Activated naive CD8-positive, alpha-beta T cell treated with anti-CD3 and anti-CD28 coated beads for 36 hours (primary cell): ENCODE measurements around the gene AGAP3. TPM values are rescaled to one million over a fixed set of nuclear protein-coding genes. Genes with fewer than 3 reads are reported as not detected.

Source experiments
- DNase-seq: peaks from one replicate; pipeline ENCODE4 v3.0.0; 2021
- H3K27ac Mint-ChIP-seq: one replicate; pipeline ENCODE4 v1.8.0; 2022; ENCODE audit warnings: mild to moderate bottlenecking, moderate library complexity, mixed read lengths
- H3K27me3 Mint-ChIP-seq: one replicate; pipeline ENCODE4 v1.8.0; 2022; ENCODE audit warnings: mild to moderate bottlenecking, mixed read lengths
- H3K36me3 Mint-ChIP-seq: one replicate; pipeline ENCODE4 v1.8.0; 2021; ENCODE audit warnings: mild to moderate bottlenecking, mixed read lengths
- H3K4me1 Mint-ChIP-seq: one replicate; pipeline ENCODE4 v1.8.0; 2021; ENCODE audit warnings: mixed read lengths
- H3K4me3 Mint-ChIP-seq: one replicate; pipeline ENCODE4 v1.8.0; 2022; ENCODE audit warnings: mild to moderate bottlenecking, moderate library complexity, mixed read lengths
- H3K9me3 Mint-ChIP-seq: one replicate; pipeline ENCODE4 v1.8.0; 2022; ENCODE audit warnings: mixed read lengths
- total RNA-seq, 2 experiments: library from RNA; stranded (reverse); gene quantifications; one replicate each; pipeline ENCODE4 v1.2.3, GENCODE V29; 2021

AGAP3 gene
- total RNA-seq, 2 experiments from 2014 or later = 24.8 to 25.3 TPM

DNA sequence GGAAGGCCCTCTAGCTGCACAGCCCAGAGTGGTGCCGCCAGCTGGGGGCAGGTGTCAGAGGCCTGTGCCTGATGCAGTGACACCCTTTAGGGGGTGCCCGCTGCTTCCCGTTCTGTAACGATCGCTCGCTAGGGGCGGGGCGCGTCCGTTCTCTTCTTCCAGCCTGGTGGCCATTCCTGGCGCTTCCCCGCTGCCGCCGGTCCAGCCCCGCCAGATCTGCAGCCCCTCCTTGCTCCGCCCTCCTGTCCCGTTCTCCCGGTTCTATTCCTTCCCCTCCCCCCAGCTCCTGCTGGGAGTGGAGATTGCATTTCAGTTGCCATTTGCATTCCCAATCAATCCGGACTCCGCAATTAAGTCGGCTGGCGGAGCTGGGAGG is 39.2 kb downstream of the AGAP3 start:
- no peak for DNase-seq
- Mint-ChIP-seq H3K4me3 (no peak overlapping the region), H3K9me3 (no peaks in the 10 kb centered on the region), H3K4me1 (no peaks in the 10 kb centered on the region), H3K27ac (no peak overlapping the region), H3K36me3 (peaks cover 10% of the 10 kb centered on the region), H3K27me3 (no peaks in the 10 kb centered on the region)

DNA sequence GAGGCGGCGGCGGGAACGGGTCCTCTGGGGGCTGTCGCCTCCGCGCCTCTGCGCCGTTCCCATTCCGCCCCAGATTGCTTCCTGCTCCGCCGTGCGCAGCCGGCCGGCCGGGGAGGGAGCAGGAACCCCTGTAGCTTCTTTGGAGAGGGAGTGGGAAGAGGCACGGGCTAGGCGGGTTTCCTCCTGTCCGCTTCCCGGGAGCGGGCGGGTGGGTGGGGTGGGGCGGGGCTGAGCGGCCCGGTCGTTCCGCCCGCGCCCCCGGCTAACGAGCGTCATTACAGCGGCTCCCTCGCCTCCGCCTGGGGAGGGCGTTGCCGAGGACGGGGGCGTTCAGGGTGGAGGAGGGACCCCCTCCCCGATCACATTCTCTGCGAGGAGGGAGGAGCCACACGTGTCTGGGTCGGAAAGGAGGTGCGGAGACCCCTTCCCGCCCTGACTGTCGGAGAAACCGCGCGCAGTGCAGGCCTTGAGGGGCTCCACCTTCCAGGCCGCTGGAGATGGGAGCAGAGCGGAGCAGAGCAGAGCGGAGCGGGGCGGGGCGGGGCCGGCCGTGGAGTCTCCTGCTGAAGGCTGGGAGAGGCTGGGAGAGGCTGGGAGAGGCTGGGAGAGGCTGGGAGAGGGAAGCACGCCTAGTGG is 39.7 kb downstream of the AGAP3 start:
- no peaks in the 10 kb centered on the region for H3K27me3 Mint-ChIP-seq
- no peak overlapping the region for H3K27ac Mint-ChIP-seq
- H3K9me3 Mint-ChIP-seq = no peaks in the 10 kb centered on the region
- no peak overlapping the region for H3K4me3 Mint-ChIP-seq
- no peak for DNase-seq
- peaks cover 10% of the 10 kb centered on the region for H3K36me3 Mint-ChIP-seq
- no peaks in the 10 kb centered on the region for H3K4me1 Mint-ChIP-seq

DNA sequence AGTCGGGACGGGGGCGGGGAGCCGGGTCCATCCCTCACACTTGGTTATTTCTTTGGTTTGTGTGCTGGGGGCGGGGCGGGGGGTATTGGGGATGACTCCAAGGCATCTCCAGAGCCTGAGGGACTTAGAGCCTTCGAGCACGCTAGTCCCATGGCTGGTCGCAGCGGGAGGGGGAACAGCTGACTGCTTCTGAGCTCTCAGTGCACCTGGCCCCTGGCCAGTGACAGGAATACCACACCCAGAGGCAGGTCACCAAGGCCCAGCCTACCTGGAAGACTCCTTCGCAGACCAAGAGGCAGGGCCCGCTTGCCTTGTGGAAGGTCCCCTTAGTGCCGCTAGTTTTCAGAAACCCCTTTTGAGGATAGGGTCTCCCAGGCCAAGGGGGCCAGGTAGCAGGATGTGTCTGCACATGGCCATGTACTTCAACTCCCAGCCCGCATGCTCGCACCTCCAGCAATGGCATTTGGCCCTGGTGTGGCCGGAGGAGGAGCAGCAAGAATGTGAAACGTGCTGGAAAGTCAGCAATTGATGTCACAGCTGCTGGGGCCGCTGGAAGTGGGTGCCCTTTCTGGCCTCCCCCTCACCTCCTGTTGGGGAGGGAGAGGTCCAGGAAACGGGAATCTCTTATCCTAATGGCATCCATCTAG is 40.3 kb downstream of the AGAP3 start:
- no peaks in the 10 kb centered on the region for H3K27me3 Mint-ChIP-seq
- H3K36me3 Mint-ChIP-seq = peaks cover 10% of the 10 kb centered on the region
- no peak overlapping the region for H3K4me3 Mint-ChIP-seq
- no peak overlapping the region for H3K27ac Mint-ChIP-seq
- DNase-seq = no peak
- no peaks in the 10 kb centered on the region for H3K9me3 Mint-ChIP-seq
- no peaks in the 10 kb centered on the region for H3K4me1 Mint-ChIP-seq

DNA sequence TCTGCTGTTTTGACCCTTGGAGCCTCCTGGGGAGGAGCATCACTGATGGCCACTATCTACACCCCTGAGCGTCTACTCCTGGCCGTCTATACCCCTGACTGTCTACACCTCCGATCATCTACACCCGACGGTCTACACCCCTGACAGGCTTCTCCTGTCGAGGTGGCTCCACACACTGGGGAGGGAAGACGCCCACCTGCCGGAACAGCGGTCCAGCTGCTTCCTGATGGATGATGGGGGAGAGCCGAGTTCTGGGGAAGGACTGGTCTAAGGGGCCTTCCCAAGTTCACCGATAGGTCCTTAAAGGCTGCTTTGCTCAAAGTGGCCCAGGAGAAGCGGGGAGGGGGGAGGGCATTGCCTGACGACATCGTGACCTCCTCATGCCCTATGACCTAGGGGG is 41.9 kb downstream of the AGAP3 start:
- no peaks in the 10 kb centered on the region for H3K27me3 Mint-ChIP-seq
- H3K27ac Mint-ChIP-seq = no peak overlapping the region
- DNase-seq = no peak
- no peaks in the 10 kb centered on the region for H3K4me1 Mint-ChIP-seq
- H3K9me3 Mint-ChIP-seq = no peaks in the 10 kb centered on the region
- H3K4me3 Mint-ChIP-seq = no peak overlapping the region
- H3K36me3 Mint-ChIP-seq = peaks cover 10% of the 10 kb centered on the region

DNA sequence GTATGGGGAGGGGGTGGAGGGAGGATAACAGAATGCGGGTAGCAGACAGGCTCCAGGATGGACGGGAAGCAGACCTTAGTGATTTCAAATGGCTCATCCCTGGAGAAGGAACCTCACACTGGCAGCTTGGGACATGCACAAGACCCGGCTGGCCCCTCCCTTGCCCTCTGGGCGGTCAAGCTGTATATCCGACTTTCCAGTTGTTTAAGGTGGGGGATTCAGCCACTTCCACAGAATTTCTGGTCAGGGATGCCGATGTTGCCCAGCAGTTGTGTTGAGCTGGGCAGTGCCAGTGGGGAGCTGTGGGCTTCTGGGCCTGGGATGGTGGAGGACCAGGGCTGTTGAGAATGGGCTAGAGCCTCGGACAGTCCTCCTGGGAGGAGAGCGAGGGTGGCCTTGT is 42.4 kb downstream of the AGAP3 start:
- Mint-ChIP-seq H3K27me3 (no peaks in the 10 kb centered on the region), H3K4me3 (no peak overlapping the region), H3K9me3 (no peaks in the 10 kb centered on the region), H3K27ac (no peak overlapping the region), H3K36me3 (peaks cover 8% of the 10 kb centered on the region), H3K4me1 (no peaks in the 10 kb centered on the region)
- no peak for DNase-seq

DNA sequence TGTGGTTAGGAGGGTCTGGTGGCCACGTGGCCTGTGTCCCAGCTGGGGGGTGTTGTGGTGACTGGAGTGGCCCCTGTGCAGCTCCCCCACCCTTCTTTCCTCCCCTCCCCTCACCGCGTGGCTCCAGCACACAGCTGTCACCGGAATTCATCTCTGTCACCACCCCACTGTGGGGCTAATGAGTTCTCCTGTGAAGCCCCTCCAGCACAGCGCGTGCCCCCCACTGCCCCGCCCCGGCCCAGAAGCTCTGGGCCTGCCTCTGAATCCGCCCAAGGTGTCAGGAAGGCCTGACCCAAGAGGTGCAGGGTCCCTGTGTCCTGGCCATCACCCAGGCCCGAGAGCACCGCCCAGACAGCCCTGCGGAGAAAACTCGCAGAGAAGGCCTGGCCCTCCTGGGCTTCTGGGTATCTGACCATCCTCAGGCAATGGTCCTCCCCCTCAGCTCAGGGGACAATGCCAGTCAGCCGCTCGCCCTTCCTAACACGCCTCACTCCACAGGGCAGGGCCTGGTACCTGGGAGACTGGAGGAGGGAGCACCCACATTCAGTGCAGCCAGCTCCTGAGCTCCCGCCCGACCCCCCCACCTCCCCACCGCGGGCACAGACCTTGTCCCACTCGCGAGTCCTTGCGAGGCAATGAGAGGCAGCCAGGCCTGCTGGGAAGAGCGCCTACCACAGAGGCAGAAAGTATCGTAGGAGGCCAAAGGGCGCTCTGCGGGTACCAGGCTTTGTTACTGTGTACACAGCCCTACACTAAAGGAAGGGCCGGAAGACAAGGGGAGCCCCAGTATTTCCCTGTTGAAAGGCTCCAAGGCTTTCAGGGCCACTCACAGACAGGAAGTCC is 43.1 kb downstream of the AGAP3 start:
- Mint-ChIP-seq H3K27ac (no peak overlapping the region), H3K36me3 (peaks cover 2% of the 10 kb centered on the region), H3K27me3 (no peaks in the 10 kb centered on the region), H3K4me3 (no peak overlapping the region), H3K4me1 (no peaks in the 10 kb centered on the region), H3K9me3 (no peaks in the 10 kb centered on the region)
- DNase-seq = no peak

DNA sequence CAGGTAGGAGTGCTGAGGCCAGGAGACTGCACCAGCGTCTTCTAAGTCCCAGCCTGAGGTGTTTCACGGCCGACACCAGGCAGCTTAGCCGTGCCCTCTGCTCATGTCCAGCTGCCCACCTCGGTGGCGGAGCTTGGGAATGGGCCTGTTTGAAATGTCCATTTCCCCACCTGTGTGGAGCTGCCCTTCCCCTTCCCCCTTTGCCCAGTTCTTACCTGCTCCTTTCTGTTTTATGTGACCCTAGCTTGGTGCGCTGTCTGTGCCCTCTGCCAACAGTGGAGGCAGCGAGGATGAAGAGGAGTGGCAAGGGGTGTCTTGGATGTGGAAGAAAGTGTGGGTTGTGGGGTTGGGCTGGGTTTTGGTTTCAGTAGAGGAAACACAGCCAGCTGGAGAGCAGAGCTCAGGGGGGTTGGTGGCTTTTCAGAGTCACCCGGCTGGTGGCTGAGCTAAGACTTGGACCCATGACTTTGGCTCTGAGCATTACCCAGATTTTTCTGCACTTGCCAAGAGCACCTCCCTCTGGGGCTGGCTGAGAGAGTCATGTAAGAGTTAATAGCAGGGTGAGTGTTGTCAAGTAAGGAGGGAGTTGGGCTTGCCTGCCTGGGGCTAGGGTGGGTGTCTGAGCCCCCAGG is 43.8 kb downstream of the AGAP3 start:
- H3K27me3 Mint-ChIP-seq = no peaks in the 10 kb centered on the region
- no peaks in the 10 kb centered on the region for H3K9me3 Mint-ChIP-seq
- no peak overlapping the region for H3K4me3 Mint-ChIP-seq
- H3K4me1 Mint-ChIP-seq = no peaks in the 10 kb centered on the region
- no peak overlapping the region for H3K27ac Mint-ChIP-seq
- no peak for DNase-seq
- H3K36me3 Mint-ChIP-seq = peaks cover 2% of the 10 kb centered on the region

DNA sequence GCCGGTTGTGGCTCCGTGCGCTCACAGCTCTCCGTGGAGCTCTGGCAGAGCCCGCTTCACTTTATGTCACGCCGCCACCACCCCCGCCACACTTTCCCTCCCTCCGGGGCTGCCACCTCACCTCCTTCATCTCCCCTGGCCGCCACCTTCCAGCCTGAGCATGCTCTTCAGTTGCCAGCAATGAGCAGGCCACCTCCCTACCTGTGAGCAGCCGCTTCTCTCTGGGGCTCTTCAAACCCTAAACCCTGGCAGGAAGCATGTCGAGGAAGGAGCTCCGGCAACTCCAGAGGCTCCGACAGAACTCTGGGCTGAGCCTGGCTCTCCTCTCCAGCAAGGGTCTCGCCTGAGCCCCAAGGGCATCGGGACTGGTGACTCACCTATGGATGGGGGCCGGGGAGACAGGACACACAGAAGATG is 44.5 kb downstream of the AGAP3 start:
- Mint-ChIP-seq H3K4me1 (no peaks in the 10 kb centered on the region), H3K4me3 (no peak overlapping the region), H3K9me3 (no peaks in the 10 kb centered on the region), H3K27me3 (no peaks in the 10 kb centered on the region), H3K36me3 (peaks cover 2% of the 10 kb centered on the region), H3K27ac (no peak overlapping the region)
- no peak for DNase-seq

DNA sequence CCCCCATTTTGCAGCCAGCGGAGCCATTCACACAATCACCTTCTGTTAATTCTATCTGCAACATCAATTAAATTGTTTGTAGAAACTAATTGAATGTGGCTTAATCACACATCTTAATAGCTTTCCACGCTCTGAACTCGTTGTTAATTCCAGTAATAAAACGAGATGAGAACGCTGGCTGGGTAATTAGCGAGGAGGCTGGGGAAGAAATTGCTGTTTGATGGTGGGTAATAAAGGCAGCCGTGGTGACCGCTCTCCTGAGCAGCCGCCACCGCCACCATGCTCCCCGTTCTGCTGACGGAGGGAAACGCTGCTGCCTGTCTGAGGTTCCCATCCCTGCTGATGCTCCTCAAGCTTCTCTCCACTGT is 44.9 kb downstream of the AGAP3 start:
- Mint-ChIP-seq H3K27ac (no peak overlapping the region), H3K27me3 (no peaks in the 10 kb centered on the region), H3K4me3 (no peak overlapping the region), H3K4me1 (no peaks in the 10 kb centered on the region), H3K36me3 (peaks cover 2% of the 10 kb centered on the region), H3K9me3 (no peaks in the 10 kb centered on the region)
- no peak for DNase-seq

DNA sequence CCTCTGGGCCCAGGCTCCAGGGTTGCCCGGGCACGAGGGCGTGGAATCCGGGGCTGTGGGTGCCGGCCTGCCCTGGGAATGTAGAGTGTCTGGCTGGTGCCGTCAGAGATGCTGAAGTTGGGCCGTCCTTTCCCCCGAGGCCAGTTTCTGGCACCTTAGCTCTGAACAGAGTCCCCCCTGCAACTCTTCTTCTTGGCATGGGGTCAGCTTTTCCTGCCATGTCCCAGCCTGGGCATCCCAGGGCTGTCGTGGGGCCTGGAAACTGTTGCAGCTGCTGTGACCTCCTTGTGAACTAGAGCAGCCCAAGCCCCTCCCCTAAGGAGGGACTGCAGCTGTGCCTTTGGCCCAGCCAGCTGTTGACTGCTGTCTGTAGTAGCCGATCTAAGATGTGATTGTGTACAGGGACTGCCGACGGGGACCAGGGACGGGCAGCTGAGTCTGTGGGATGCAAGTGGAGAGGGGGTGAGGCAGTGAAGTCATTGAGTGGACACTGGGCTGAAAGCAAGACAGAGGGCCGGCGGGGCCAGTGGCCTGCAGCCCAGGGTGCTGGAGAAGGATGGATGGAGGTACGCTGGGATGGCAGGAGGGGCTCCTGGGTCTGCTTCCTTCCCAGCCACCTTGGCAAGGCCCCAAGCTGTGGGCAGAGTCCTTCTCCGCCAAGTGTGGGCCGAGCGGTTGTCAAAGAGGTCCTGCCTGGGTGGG is 45.5 kb downstream of the AGAP3 start:
- Mint-ChIP-seq H3K27me3 (no peaks in the 10 kb centered on the region), H3K27ac (no peak overlapping the region), H3K36me3 (peaks cover 2% of the 10 kb centered on the region), H3K4me3 (no peak overlapping the region), H3K9me3 (no peaks in the 10 kb centered on the region), H3K4me1 (no peaks in the 10 kb centered on the region)
- no peak for DNase-seq

DNA sequence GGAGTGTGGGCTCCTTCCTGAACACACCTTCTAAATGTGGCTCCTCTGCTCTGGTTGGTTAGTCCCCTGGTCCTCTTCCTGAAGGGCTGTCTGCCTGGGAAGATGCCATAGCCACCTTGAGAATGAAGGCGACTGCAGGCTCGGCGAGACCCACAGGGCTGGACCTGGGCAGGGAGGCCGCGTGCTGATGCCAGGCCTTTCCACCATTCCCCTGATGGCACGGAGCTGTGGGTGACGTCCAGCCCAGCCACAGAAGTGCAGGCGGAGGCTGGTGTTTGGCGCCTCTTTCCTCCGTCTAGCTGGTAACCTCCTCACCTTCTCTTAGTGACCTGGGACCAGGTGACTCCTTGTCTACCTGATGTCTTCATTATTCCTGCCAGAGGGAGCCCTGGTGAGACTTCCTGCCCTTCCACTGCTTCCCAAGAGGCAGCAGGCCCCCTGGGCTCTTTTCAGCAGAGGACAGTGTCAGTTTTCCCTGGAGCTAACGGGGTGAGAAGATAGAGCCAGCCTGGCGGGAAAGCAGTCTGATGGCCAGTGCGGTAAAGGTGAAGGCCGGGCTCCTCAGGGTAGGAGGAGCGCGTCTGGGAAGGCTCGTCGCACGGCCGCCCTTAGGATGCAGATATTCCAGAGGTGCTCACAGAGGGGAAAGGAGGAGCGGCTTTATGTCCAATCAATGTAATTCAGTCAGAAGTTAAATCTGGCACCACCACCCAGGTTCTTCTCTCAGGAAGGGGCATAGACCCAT is 46.4 kb downstream of the AGAP3 start:
- no peaks in the 10 kb centered on the region for H3K9me3 Mint-ChIP-seq
- H3K27ac Mint-ChIP-seq = no peak overlapping the region
- H3K4me1 Mint-ChIP-seq = no peaks in the 10 kb centered on the region
- no peak for DNase-seq
- H3K36me3 Mint-ChIP-seq = peaks cover 2% of the 10 kb centered on the region
- no peak overlapping the region for H3K4me3 Mint-ChIP-seq
- H3K27me3 Mint-ChIP-seq = no peaks in the 10 kb centered on the region

DNA sequence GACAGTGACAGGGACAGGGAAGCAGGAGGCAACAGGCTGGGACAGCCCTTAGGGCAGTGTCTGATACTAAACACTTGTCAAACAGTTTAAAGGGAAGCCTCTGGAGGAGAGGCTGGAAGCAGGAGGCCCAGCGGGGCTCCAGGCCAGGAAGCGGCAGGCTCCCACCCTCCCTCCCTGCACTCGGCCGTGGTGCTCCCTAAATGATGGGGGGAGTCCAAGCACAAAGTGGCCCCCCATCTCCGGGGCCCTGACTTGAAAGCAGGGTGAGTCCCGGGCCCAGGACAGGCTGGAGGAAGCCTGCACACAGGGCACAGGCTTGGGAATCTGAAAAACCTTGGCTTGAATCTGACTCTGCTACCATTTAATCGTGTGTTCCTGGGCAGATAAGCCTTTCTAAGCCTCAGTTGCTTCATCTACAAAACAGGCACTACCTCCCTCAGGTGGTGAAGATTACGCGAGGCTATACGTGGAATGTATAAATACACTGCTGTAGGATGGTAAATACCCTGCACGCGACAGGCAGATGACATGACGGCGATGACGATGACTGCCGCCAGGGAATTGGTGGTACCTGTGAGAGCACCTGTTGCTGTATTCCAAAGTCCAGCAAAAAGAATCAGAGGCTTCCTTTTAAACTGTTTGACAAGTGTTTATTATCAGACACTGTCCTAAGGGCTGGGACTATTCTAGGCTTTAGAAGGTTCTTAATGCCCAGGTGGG is 47.2 kb downstream of the AGAP3 start:
- Mint-ChIP-seq H3K4me1 (no peaks in the 10 kb centered on the region), H3K36me3 (peaks cover 2% of the 10 kb centered on the region), H3K27me3 (no peaks in the 10 kb centered on the region), H3K9me3 (no peaks in the 10 kb centered on the region), H3K27ac (no peak overlapping the region), H3K4me3 (no peak overlapping the region)
- no peak for DNase-seq

DNA sequence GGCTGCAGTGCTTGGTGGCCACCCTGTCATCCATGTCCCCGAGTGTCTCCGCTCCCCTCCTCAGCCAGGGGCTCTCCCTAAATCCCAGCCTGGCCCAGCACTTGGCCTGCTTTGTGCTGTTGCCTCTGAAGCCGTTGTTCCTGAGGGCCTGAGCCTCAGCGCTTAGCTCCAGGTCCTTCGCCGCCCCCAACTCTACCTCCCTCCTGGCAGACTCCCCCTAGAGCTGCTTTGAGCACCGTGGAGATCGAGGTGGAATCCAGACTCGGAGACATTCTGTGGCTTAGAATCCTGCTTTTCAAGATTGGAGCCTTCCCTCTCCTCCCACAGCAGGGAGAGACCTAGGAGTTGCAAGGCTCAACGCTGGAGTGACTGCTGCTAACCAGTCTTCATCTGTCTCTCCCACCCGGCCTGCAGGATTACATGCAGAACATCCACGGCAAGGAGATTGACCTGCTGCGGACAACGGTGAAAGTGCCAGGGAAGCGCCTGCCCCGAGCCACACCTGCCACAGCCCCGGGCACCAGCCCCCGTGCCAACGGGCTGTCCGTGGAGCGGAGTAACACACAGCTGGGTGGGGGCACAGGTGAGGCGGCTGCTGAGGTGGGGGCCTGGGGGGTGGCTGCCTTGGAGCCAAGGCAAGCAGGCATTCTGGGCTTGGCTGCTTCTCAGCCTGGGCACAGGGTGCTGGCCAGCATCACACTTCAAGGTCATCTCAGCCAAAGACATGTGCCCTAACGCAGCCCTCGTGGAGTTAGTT is 47.9 kb downstream of the AGAP3 start:
- DNase-seq = no peak
- H3K9me3 Mint-ChIP-seq = no peaks in the 10 kb centered on the region
- no peak overlapping the region for H3K27ac Mint-ChIP-seq
- H3K4me3 Mint-ChIP-seq = no peak overlapping the region
- H3K36me3 Mint-ChIP-seq = peaks cover 2% of the 10 kb centered on the region
- H3K27me3 Mint-ChIP-seq = no peaks in the 10 kb centered on the region
- H3K4me1 Mint-ChIP-seq = no peaks in the 10 kb centered on the region
